Forelimb muscle (tissue), 1 donor: ENCODE measurements around the gene ATP2B3. TPM values are rescaled to one million over a fixed set of nuclear protein-coding genes. Genes with fewer than 3 reads are reported as not detected.

ENCODE experiments used
- DNase-seq: peaks from one replicate; pipeline ENCODE4 v3.0.0-alpha.2; 2013; ENCODE audit warnings: low read depth
- polyA plus RNA-seq: library from polyadenylated mRNA; unstranded; fragments of 120-200 nt; gene quantifications from one replicate; pipeline ENCODE4 v1.2.1, GENCODE V29; 2013; ENCODE audit not compliant: insufficient read length

The ATP2B3 gene
- polyA plus RNA-seq, 1 donor = 0.80 TPM

GRCh38 chrX:153507484-153508178 is 9.8 kb upstream of the ATP2B3 start:
- DNase-seq = peak; percentile 19

- no peak for DNase-seq
These were observed 7.8 kb upstream of the ATP2B3 start for GRCh38 chrX:153509592-153509991.

GRCh38 chrX:153510383-153510782 is 7.1 kb upstream of the ATP2B3 start:
- DNase-seq = no peak

DNA sequence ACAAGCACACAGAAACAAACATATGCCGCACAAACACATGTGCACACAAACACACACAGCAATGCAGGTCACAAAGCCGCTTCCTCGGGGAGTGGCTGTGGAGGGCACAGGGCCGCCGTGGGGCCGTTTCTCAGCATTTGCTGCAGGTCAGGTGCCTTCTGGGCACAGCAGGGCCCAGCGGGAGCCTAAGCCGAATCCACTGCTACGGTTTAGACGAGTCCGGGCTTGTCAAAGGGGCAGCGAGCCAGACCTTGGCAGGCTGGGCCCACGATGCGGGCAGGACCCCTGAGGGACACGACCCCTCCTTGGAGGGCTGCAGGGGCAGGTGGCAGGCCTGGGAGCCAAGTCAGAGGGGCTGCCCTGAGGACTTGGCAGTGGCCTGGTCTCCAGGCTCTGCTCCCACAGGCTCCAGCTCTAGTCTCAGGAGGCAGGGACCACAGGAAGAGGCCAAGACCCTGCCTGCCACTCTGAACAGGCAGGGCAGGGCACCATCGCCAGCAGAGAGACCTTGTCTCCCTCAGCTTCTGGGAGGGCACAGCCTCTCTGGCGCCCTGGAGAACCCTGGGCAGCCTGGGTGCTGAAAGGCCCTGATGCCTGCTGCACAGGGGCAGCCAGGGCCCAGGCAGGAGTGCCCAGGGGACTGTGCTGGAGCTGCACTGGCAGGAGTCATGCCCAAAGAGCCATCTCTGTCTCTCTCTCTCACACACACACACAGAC is 5.5 kb upstream of the ATP2B3 start:
- DNase-seq = no peak

DNA sequence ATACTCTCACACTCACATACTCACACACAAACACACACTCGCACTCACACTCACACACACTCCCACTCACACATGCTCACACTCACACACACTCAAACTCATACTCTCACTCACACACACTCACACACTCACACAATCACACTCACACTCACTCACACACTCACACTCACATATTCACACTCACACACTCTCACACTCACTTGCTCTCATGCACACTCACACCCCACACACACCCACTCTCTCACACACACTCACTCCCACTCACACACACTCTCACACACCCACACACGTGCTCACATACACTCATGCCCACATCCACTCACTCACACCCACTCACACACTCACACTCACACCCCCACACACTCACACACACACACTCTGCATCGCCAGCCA is 4.9 kb upstream of the ATP2B3 start:
- no peak for DNase-seq

- DNase-seq = no peak
These were observed 4.2 kb upstream of the ATP2B3 start for GRCh38 chrX:153513265-153513664.

GRCh38 chrX:153514259-153514658 is 3.2 kb upstream of the ATP2B3 start:
- DNase-seq = no peak

DNA sequence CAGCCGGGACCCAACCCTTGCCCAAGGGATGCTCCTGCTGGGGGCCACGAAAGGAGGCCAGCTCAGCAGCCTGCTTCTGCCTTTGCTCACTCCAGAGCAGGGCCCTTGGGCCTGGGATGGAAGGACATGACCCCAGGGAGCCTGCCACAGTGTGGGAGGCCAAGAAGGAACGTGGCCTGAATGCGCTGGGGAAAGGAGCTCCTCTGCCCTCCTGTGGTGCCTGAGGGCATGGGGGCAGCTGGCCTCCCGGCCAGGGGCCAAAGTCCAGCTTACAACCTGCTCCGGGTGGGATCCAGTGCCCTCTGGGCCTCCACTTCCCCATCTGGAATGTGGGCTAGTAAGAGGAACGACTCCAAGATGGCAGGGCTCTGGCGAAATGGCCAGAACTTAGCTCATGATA is 2.0 kb upstream of the ATP2B3 start:
- DNase-seq = no peak

GRCh38 chrX:153516073-153516472 is 1.4 kb upstream of the ATP2B3 start:
- no peak for DNase-seq

GRCh38 chrX:153517946-153518834 is 748 bp downstream of the ATP2B3 start:
- no peak for DNase-seq

DNA sequence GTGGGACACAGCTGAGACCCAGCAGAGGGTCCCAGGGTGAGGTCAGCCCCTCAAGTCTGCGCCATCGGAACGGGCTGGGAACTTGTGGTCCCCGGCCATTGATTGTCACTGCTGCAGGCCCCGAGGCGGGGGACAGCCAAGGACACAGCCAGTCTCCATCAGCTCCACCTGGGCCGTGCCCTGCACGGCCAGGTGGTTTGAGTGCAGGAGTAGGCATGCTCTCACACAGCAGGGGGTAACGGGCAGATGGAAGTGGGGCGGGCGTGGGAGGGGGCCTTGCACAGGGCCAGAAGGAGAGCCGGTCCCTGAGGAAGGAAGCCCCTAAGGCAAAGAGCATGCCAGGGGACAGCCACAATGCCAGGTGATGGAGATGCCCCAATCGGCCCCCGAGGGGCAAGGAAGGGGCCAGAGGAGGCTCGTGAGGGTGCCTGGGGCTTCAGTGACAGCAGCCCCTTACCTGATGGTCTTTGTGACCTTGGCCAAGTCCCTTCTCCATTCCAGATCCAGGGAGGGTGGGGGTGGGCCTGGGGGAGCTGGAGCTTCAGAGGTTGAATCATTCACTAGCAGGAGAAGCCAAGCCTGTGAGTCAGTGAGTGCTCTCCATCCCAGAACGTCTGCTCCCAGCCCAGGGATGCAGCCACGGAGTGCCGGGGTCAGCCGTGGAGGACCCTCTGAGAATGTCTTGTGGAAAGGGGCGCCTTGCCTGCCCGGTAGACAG is 2.3 kb downstream of the ATP2B3 start:
- no peak for DNase-seq

DNA sequence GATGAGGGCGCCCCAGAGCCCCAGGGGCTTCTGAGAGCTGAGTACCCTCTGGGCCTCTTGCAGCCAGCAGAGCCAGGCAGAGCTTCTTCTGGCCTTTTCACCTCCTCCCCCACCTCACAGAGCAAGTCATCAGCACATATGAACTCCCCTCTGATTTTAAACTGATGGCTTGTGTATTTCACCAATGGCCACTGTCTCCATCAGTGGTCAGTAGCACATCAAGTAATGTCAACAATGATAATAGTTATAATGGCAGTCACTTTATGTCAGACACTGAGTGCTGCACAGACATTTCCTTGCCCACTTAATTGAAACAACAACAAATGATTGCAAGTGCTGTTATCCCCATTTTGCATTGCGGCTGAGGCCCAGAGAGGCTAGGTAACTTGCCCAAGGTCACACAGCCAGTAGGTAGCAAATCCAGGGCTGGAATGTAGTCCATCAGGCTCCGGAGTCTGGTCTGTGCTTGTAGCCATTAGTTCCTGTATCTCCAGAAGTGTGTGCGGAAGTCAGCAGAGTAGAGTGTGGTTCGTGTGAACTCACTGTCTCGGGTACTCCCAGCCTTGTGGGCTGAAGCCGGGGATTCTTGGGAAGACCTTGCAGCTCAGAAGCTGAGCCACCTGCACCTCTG is 3.0 kb downstream of the ATP2B3 start:
- DNase-seq = no peak

DNA sequence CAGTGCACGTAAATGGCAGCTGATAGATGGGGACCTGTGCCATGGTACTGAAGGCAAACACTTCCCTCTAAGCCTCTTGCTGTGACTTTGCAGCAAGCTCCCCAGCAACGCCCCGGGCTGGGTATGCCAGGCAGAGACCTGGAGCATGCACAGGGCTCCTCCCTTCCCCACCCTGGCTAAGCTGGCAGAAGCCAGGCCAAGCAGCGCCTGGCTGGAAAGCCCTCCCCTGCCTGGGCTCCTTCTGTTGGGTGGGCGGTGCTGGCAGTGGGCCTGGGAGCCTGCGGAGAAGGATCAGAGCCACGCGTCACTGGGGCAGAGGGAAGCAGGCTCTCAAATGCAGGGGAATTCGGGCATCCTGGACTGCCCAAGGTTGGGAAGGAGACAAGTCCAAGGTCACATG is 3.6 kb downstream of the ATP2B3 start:
- no peak for DNase-seq

DNA sequence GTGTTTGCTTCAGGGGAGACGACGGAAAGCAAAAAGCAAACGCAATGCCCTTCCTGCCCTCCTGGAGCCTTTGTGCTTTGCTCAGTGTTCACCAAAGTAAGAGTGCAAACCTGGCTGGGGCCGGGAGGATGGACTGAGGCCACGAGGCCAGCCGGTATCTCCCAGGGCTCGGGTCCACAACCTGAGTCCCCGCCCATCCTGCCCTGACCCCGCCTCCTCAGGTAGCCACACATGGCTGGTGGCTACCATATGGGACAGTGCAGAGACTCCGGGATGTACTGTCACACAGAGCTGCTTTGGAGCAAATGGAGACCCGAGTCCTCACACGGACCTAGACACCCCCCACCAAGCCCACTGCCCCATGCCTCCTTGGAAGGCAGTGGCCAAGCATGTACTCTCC is 4.8 kb downstream of the ATP2B3 start:
- DNase-seq = no peak

DNA sequence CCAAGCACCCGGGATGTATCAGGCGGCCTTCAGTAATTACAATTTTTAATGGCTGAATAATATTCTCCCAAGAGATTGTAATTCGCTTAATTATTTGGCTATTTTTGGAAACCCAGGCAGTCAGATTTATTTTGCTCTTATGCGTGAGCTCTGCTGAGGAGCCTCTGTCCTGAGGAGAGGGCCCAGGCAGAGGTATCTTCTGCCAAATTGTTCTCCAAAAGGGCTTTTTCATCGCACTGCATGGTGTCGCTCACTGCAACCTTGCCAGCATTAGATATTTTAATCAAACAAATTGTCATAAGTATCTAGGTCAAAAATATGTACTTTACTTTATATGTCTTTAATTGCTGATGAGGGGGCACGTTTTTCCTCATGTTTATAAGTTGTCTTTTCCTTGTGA is 5.8 kb downstream of the ATP2B3 start:
- no peak for DNase-seq

GRCh38 chrX:153524234-153524633 is 6.8 kb downstream of the ATP2B3 start:
- DNase-seq = no peak

DNA sequence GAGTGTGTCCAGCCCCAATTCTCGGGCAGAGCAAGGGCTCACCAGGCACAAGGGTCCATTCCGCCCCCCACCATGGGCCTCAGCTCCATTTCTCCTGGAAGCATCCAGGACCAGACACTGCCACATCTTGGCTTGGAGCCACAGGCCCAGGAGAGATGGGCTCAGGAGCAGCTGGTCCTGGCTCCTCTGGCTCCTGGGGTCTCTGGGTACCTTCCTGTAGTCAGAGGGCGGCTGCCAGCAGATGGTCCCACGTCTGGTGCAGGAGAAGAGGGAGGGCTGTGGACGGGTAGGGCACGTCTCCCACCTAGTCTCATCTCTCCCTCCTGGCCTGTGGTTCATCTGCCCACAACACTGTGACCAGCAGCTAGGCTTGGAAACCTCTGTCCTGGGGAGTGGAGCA is 8.0 kb downstream of the ATP2B3 start:
- no peak for DNase-seq

DNA sequence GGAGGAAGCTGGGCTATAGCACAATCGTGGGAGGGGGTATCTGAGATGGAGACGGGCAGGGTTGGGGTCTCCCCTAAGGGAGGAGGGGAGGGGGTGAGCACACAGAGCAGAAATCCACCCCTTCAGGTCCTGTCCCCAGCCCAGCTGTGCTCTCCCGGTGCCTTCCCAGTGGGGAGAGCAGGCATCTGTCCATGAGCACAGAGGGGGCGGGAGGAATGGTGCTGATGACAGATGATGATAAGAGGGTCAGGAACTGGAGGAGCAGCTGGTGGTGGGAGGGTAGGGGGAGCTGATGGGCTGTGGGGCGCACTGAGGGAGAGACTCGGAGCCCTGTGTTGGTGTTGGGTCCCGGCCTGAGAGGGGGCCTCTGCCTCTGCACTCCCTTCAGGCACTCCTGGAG is 8.6 kb downstream of the ATP2B3 start:
- no peak for DNase-seq

- DNase-seq = no peak
These were observed 9.4 kb downstream of the ATP2B3 start for GRCh38 chrX:153526801-153527200.

GRCh38 chrX:153527208-153527607 is 9.8 kb downstream of the ATP2B3 start:
- no peak for DNase-seq

DNA sequence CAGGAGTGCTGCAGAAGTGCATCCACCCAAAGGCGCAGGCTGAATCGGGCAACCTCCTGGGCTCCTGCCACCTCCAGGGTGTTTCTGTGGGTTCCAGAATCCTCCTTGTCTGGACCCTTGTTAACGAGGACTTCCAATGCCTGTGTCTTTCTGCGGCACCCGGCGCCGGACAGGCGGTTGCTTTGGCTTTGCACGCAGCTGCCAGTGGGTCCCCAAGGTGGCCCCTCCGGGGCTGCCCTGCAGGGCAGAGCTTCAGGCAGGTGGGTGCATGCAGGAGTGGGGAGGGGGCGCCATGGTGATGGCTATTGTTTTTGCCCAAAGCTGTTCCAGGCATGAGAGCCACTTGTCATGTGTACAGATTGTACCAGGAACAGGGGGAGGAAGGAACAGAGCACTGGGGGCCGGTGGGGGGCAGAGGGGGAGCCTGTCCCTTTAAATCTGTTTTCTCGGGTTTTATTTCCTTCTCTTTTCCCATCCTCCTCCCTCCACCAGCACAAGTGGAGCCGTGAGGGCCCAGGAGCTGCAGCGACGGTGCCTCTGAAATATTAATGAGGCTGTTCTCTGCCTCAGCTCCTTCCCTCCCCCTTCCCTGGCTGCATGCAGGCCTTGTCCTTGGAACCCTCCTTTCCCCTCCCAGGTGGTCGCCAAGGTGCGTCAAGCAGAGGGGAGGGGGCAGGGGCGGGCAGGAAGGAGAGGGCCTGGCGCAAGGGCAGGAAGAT is 13.1 kb downstream of the ATP2B3 start:
- DNase-seq = no peak
